ENCODE data around the gene LTB4R. TPM values are rescaled to one million over a fixed set of nuclear protein-coding genes. Genes with fewer than 3 reads are reported as not detected.
A peak's percentile ranks its signal among the peaks of the same experiment; 100 is the strongest.

The LTB4R gene
- total RNA-seq, 1 experiment from 2014 or later = 10.3 TPM

- H4K20me1 ChIP-seq (ENCODE audit: insufficient read depth) = no peaks in the 10 kb centered on the region
- H3K4me2 ChIP-seq = no peak overlapping the region
- H3F3A ChIP-seq (ENCODE audit: insufficient read depth, low read depth) = no peaks in the 10 kb centered on the region
- H3K4me3 ChIP-seq = no peak overlapping the region
- H3K27me3 ChIP-seq (ENCODE audit: insufficient read depth, low read depth) = no peaks in the 10 kb centered on the region
- POLR2A ChIA-PET (ENCODE audit: unreplicated experiment) = interaction anchor here (0.6 to 0.7 kb wide), 2 partner anchors 8 to 18 kb away, joined by 3 to 9 read pairs; no protein-coding TSS in a partner anchor
- BruUV-seq (replicated peaks) = no TSS peak
- H3K36me3 ChIP-seq (ENCODE audit: low read depth) = no peaks in the 10 kb centered on the region
- TF ChIP-seq EZH2 (IDR thresholded peaks at IDR 0.05; ENCODE audit: low read depth) = no peak
- H3K4me1 ChIP-seq (replicated peaks; ENCODE audit: insufficient read depth) = no peaks in the 10 kb centered on the region
- H3K27ac ChIP-seq = no peak overlapping the region
- H3K79me2 ChIP-seq (ENCODE audit: low read depth) = no peaks in the 10 kb centered on the region
- H2AFZ ChIP-seq = no peak overlapping the region
- CTCF ChIA-PET = interaction anchor here (0.6 kb wide), 1 partner anchor 258 kb away, joined by 4 read pairs; no protein-coding TSS in a partner anchor
- no peaks in the 10 kb centered on the region for H3K9me3 ChIP-seq (ENCODE audit: insufficient read depth, low read depth)
- H3K9me2 ChIP-seq (ENCODE audit: insufficient read depth) = no peaks in the 10 kb centered on the region
- no peak for DNase-seq
- intact Hi-C loops (cut with micrococcal nuclease; ENCODE audit: unreplicated experiment) = no loop called here
Observed at GRCh38 chr14:24348186-24348585, 36.9 kb downstream of the LTB4R start.

GRCh38 chr14:24349742-24350141 is 38.4 kb downstream of the LTB4R start:
- TF ChIP-seq CTCF (conservative IDR thresholded peaks at IDR 0.05) (no peak), EZH2 (IDR thresholded peaks at IDR 0.05; ENCODE audit: low read depth) (no peak)
- Histone ChIP-seq H3K4me1 (replicated peaks; ENCODE audit: insufficient read depth) (peaks cover 12% of the 10 kb centered on the region; the same call in 1 of the 2 replicates), H3K4me3 (no peak overlapping the region), H3K9me3 (ENCODE audit: insufficient read depth, low read depth) (no peaks in the 10 kb centered on the region), H3K9me2 (ENCODE audit: insufficient read depth) (no peaks in the 10 kb centered on the region), H3K4me2 (no peak overlapping the region), H3K27me3 (ENCODE audit: insufficient read depth, low read depth) (no peaks in the 10 kb centered on the region), H3F3A (ENCODE audit: insufficient read depth, low read depth) (no peaks in the 10 kb centered on the region), H3K79me2 (ENCODE audit: low read depth) (no peaks in the 10 kb centered on the region), H3K36me3 (ENCODE audit: low read depth) (no peaks in the 10 kb centered on the region), H4K20me1 (ENCODE audit: insufficient read depth) (no peaks in the 10 kb centered on the region), H3K27ac (no peak overlapping the region), H2AFZ (no peak overlapping the region)
- BruUV-seq (replicated peaks) = no TSS peak
- no peak for DNase-seq
- CTCF ChIA-PET = interaction anchor here (0.7 kb wide), 1 partner anchor 82 kb away, joined by 3 read pairs; no protein-coding TSS in a partner anchor
- intact Hi-C loops (cut with micrococcal nuclease; ENCODE audit: unreplicated experiment) = no loop called here
- POLR2A ChIA-PET (ENCODE audit: unreplicated experiment) = no interaction called here

- H3K4me1 ChIP-seq (replicated peaks; ENCODE audit: insufficient read depth) = peaks cover 18% of the 10 kb centered on the region; the same call in 1 of the 2 replicates
- no peaks in the 10 kb centered on the region for H3F3A ChIP-seq (ENCODE audit: insufficient read depth, low read depth)
- H3K4me3 ChIP-seq = no peak overlapping the region
- no peaks in the 10 kb centered on the region for H3K9me3 ChIP-seq (ENCODE audit: insufficient read depth, low read depth)
- TF ChIP-seq CTCF (conservative IDR thresholded peaks at IDR 0.05) (no peak), EZH2 (IDR thresholded peaks at IDR 0.05; ENCODE audit: low read depth) (no peak)
- intact Hi-C loops (cut with micrococcal nuclease; ENCODE audit: unreplicated experiment) = no loop called here
- POLR2A ChIA-PET (ENCODE audit: unreplicated experiment) = no interaction called here
- no peaks in the 10 kb centered on the region for H3K27me3 ChIP-seq (ENCODE audit: insufficient read depth, low read depth)
- peak in 1 of 2 experiments; percentile 45 for DNase-seq
- H3K36me3 ChIP-seq (ENCODE audit: low read depth) = no peaks in the 10 kb centered on the region
- no peak overlapping the region for H2AFZ ChIP-seq
- no peaks in the 10 kb centered on the region for H3K9me2 ChIP-seq (ENCODE audit: insufficient read depth)
- H3K79me2 ChIP-seq (ENCODE audit: low read depth) = no peaks in the 10 kb centered on the region
- CTCF ChIA-PET = no interaction called here
- H4K20me1 ChIP-seq (ENCODE audit: insufficient read depth) = no peaks in the 10 kb centered on the region
- no TSS peak for BruUV-seq (replicated peaks)
- H3K4me2 ChIP-seq = no peak overlapping the region
- H3K27ac ChIP-seq = no peak overlapping the region
Observed at GRCh38 chr14:24351517-24351916, 40.2 kb downstream of the LTB4R start.

Data from PC-9 (cell line).